Stomach (tissue), 9 donors: ENCODE measurements around the gene PRKAG1. TPM values are rescaled to one million over a fixed set of nuclear protein-coding genes. Genes with fewer than 3 reads are reported as not detected.

ENCODE experiments used
- DNase-seq, 2 donors: peaks; one replicate each; pipeline versions ENCODE4 v3.0.0 to v3.0.0-alpha.2; 2013 to 2019
- H3K27ac ChIP-seq, 5 donors: fragments of 200-600 bp in 4 of 5; sonication (generic) in 4 of 5; one replicate each; pipeline ENCODE4 v1.5.1; 2013 to 2019; ENCODE audit warnings: mild to moderate bottlenecking in 1 of 5, moderate library complexity in 1 of 5
- H3K27me3 ChIP-seq, 3 donors: fragments of 200-600 bp; sonication (generic); one replicate each; pipeline ENCODE4 v1.5.1; 2017 to 2019; ENCODE audit warnings: mixed run types in 1 of 3
- H3K36me3 ChIP-seq, 4 donors: fragments of 200-600 bp; sonication (generic); 1 replicate in 3 of 4; 2 replicates in 1 of 4; pipeline ENCODE4 v1.5.1; 2016 to 2019
- H3K4me1 ChIP-seq, 4 donors: fragments of 200-600 bp; sonication (generic); one replicate each; pipeline ENCODE4 v1.5.1; 2016 to 2019
- H3K4me3 ChIP-seq, 4 donors: fragments of 200-600 bp; sonication (generic) in 3 of 4; one replicate each; pipeline ENCODE4 v1.5.1; 2016 to 2019; ENCODE audit warnings: mild to moderate bottlenecking in 1 of 4
- H3K9me3 ChIP-seq, 4 donors: fragments of 200-600 bp; sonication (generic); one replicate each; pipeline ENCODE4 v1.5.1; 2016 to 2019
- CTCF ChIP-seq, 7 experiments: fragments of 450-650 bp in 4 of 7; fragments of 200-600 bp in 3 of 7; sonication (generic) in 3 of 7; IDR thresholded peaks; one replicate each; pipeline ENCODE4 v1.5.1; 2016 to 2019; ENCODE audit warnings: antibody characterized with exemption in 7 of 7, control low read depth in 2 of 7, mild to moderate bottlenecking in 1 of 7
- EP300 ChIP-seq: sonication (generic); formaldehyde crosslinking; IDR thresholded peaks from one replicate; pipeline ENCODE4 v1.6.1; 2017; ENCODE audit warnings: antibody characterized with exemption
- POLR2A ChIP-seq, 4 donors: fragments of 450-650 bp; IDR thresholded peaks; one replicate each; pipeline ENCODE4 v1.6.1; 2016; ENCODE audit warnings: antibody characterized with exemption in 4 of 4, control low read depth in 2 of 4, mild to moderate bottlenecking in 1 of 4, moderate library complexity in 1 of 4
- POLR2AphosphoS5 ChIP-seq, 3 donors: sonication (generic); formaldehyde crosslinking; IDR thresholded peaks; one replicate each; pipeline ENCODE4 v1.6.1; 2016; ENCODE audit warnings: antibody characterized with exemption in 3 of 3
- WGBS, 5 donors: extraction: QIAGEN DNeasy Blood & Tissue Kit in 3 of 5; methylation state at CpG; one replicate each; pipeline versions ENCODE4 v1.1.5 to v1.1.7; 2013 to 2018; 5-methylcytosine and 5-hydroxymethylcytosine counted together
- intact Hi-C: fragments of 100-400 bp; cut with DNase I; formaldehyde crosslinking; loops from one replicate; pipeline ENCODE4 v1.15.1; 2023; ENCODE audit warnings: low total_unique reads
- polyA plus RNA-seq, 3 donors: library from polyadenylated mRNA; stranded (reverse); fragments of 200-250 nt; gene quantifications; one replicate each; pipeline ENCODE4 v1.2.3, GENCODE V29; 2013
- total RNA-seq, 5 donors: library from RNA; depleted of rRNA; stranded (reverse); fragments of >200 nt; gene quantifications; one replicate each; pipeline versions ENCODE4 v1.1.0 to v1.2.3, GENCODE V29; 2014 to 2016
- donor health status: healthy with polysubstance abuse.
- donor health status: Bipolar disorder and iron deficiency.
- donor health status: healthy.

PRKAG1 gene
- total and polyA plus RNA-seq, 8 donors, result 5.8 to 68.7 (median 43.2) TPM

DNA sequence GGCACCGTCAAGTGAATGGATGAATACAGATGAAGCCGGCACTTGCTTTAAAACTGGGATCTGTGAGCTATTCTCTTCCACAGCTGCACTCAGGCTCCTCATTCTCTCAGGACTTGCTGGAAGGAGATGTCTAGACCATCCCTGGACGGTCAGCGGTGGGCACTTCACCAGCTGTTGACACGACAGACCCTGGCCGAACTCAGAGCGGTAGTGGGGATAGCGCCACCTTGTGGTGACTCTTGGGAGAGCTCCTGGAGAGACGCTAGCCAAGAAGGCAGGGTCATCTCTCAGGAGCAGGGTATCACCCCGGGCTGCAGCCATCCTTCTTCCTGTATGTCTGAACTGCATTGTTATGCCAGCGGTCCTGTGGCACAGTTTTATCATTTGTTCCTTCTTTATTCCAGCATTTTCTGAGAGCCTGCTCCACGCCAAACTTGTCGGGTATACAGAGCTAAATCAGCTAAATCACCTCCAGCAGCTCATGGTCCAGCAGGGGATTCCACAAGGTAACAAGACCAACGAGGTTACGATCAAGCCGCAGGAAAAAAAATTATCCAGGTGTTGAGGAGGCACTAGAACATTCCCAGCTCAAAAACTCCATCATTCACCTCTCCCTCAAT is 30.4 kb downstream of the PRKAG1 start:
- H3K27me3 ChIP-seq, result peaks cover 3 to 100% (median 55%) of the 10 kb centered on the region in 3 donors
- peaks cover 0 to 7% (median 2%) of the 10 kb centered on the region in 4 donors for H3K4me1 ChIP-seq
- no peaks in the 10 kb centered on the region for H3K9me3 ChIP-seq
- no peak for TF ChIP-seq POLR2AphosphoS5 (IDR thresholded peaks at IDR 0.05)
- no peak for TF ChIP-seq EP300
- TF ChIP-seq CTCF (IDR thresholded peaks at IDR 0.05), result peak in 5 of 7 experiments; percentile 50 to 84 (median 70)
- no peak for TF ChIP-seq POLR2A (IDR thresholded peaks at IDR 0.05)
- H3K27ac ChIP-seq, result no peak overlapping the region
- intact Hi-C loops, result no loop called here
- peak; percentile 74 to 77 for DNase-seq
- no peaks in the 10 kb centered on the region for H3K36me3 ChIP-seq
- WGBS, 5 donors, result 25 to 28% (median 26%) methylated on average over 16 of the region's 16 CpGs
- H3K4me3 ChIP-seq, result no peak overlapping the region

- intact Hi-C loops, result no loop called here
- H3K27me3 ChIP-seq, result peaks cover 6 to 100% (median 66%) of the 10 kb centered on the region in 3 donors
Observed at GRCh38 chr12:48986720-48987291, 31.8 kb downstream of the PRKAG1 start.

GRCh38 chr12:48985901-48986300 is 32.7 kb downstream of the PRKAG1 start:
- H3K4me3 ChIP-seq, result no peak overlapping the region
- no peaks in the 10 kb centered on the region for H3K36me3 ChIP-seq
- 66 to 77% (median 70%) methylated on average over 2 of the region's 2 CpGs for WGBS, 5 donors
- H3K4me1 ChIP-seq, result peaks cover 6 to 16% (median 12%) of the 10 kb centered on the region in 4 donors
- H3K27ac ChIP-seq, result no peak overlapping the region
- H3K9me3 ChIP-seq, result no peaks in the 10 kb centered on the region
- intact Hi-C loops, result no loop called here
- DNase-seq, result no peak
- H3K27me3 ChIP-seq, result peaks cover 13 to 100% (median 71%) of the 10 kb centered on the region in 3 donors
- TF ChIP-seq POLR2A (IDR thresholded peaks at IDR 0.05) (no peak), CTCF (IDR thresholded peaks at IDR 0.05) (no peak), EP300 (no peak), POLR2AphosphoS5 (IDR thresholded peaks at IDR 0.05) (no peak)

More at GRCh38 chr12:48986720-48987291, 31.8 kb downstream of the PRKAG1 start:
- Histone ChIP-seq H3K4me3 (no peak overlapping the region), H3K4me1 (peaks cover 0 to 7% (median 3%) of the 10 kb centered on the region in 4 donors), H3K36me3 (no peaks in the 10 kb centered on the region), H3K27ac (no peak overlapping the region), H3K9me3 (no peaks in the 10 kb centered on the region)
- no peak for TF ChIP-seq CTCF (IDR thresholded peaks at IDR 0.05)
- no peak for TF ChIP-seq POLR2A (IDR thresholded peaks at IDR 0.05)
- TF ChIP-seq POLR2AphosphoS5 (IDR thresholded peaks at IDR 0.05), result no peak
- no peak for TF ChIP-seq EP300
- WGBS, 5 donors, result 55 to 61% (median 58%) methylated on average over 19 to 23 of the region's 23 CpGs
- no peak for DNase-seq

GRCh38 chr12:48985475-48985897 is 33.1 kb downstream of the PRKAG1 start:
- DNase-seq, result peak in 1 of 2 donors; percentile 45
- peaks cover 17 to 100% (median 74%) of the 10 kb centered on the region in 3 donors for H3K27me3 ChIP-seq
- intact Hi-C loops, result no loop called here
- WGBS, 5 donors, result 17 to 30% (median 22%) methylated on average over 7 to 10 of the region's 10 CpGs
- TF ChIP-seq EP300 (no peak), POLR2AphosphoS5 (IDR thresholded peaks at IDR 0.05) (no peak), CTCF (IDR thresholded peaks at IDR 0.05) (no peak)
- no peaks in the 10 kb centered on the region for H3K36me3 ChIP-seq
- no peak overlapping the region for H3K4me3 ChIP-seq
- H3K27ac ChIP-seq, result no peak overlapping the region
- H3K9me3 ChIP-seq, result no peaks in the 10 kb centered on the region
- peaks cover 11 to 20% (median 16%) of the 10 kb centered on the region in 4 donors for H3K4me1 ChIP-seq
